Glutamatergic neuron (in vitro differentiated cells): Measurements from ENCODE around the gene DDX51. TPM values are rescaled to one million over a fixed set of nuclear protein-coding genes. Genes with fewer than 3 reads are reported as not detected.

Source experiments
- DNase-seq: peaks from one replicate; pipeline ENCODE4 v3.0.0; 2022
- H3K27ac Mint-ChIP-seq: one replicate; pipeline ENCODE4 v1.8.0; 2020; ENCODE audit warnings: mild to moderate bottlenecking, mixed read lengths, inconsistent platforms; ENCODE audit not compliant: unreplicated experiment
- H3K27me3 Mint-ChIP-seq: one replicate; pipeline ENCODE4 v1.8.0; 2020; ENCODE audit warnings: mild to moderate bottlenecking, moderate library complexity, mixed read lengths, inconsistent platforms; ENCODE audit not compliant: unreplicated experiment
- H3K36me3 Mint-ChIP-seq: one replicate; pipeline ENCODE4 v1.8.0; 2020; ENCODE audit warnings: mild to moderate bottlenecking, mixed read lengths, inconsistent platforms; ENCODE audit not compliant: unreplicated experiment
- H3K4me1 Mint-ChIP-seq: one replicate; pipeline ENCODE4 v1.8.0; 2020; ENCODE audit warnings: mild to moderate bottlenecking, low read depth, mixed read lengths, inconsistent platforms; ENCODE audit not compliant: unreplicated experiment
- H3K4me3 Mint-ChIP-seq: one replicate; pipeline ENCODE4 v1.8.0; 2020; ENCODE audit warnings: mild to moderate bottlenecking, mixed read lengths, inconsistent platforms; ENCODE audit not compliant: unreplicated experiment
- H3K9me3 Mint-ChIP-seq: one replicate; pipeline ENCODE4 v1.8.0; 2020; ENCODE audit warnings: mild to moderate bottlenecking, moderate library complexity, mixed read lengths, inconsistent platforms; ENCODE audit not compliant: unreplicated experiment
- CTCF ChIP-seq: fragments of 200-600 bp; sonication (generic); IDR thresholded peaks from one replicate; pipeline ENCODE4 v1.5.0; 2021; ENCODE audit not compliant: partially characterized antibody, unreplicated experiment
- total RNA-seq: library from RNA; stranded (reverse); fragmentation: NEBNext Ultra II Directional; extraction: Animal tissue kit (Norgen Biotek cat#: 25700); gene quantifications from one replicate; pipeline ENCODE4 v1.2.1, GENCODE V29; 2021; ENCODE audit not compliant: unreplicated experiment

DDX51 gene
- total RNA-seq, 1 donor from 2014 or later: 24.9 TPM

- no peaks in the 10 kb centered on the region for H3K36me3 Mint-ChIP-seq
These were observed 14.8 kb upstream of the DDX51 start for GRCh38 chr12:132158677-132159554.

DNA sequence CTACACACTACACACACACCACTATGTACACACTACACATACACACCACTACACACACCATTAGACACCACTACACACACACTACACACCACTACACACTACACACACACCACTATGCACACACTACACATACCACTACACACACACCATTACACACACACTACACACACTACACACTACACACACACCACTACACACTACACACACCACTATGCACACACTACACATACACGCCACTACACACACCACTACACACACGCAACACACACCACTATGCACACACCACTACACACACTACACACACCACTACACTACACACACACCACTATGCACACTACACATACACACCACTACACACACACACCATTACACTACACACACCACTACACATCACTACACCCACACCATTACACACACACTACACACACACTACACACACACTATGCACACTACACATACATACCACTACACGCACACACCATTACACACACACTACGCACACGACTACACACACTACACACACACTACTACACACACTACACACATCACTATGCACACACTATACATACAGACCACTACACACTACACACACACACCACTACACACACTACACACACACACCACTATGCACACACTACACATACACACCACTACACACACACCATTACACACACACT lies 13.8 kb upstream of the DDX51 start:
- Mint-ChIP-seq H3K27ac (no peak overlapping the region), H3K36me3 (no peaks in the 10 kb centered on the region), H3K27me3 (peaks cover 2% of the 10 kb centered on the region), H3K4me3 (no peak overlapping the region), H3K9me3 (no peaks in the 10 kb centered on the region), H3K4me1 (peaks cover 7% of the 10 kb centered on the region)
- no peak for TF ChIP-seq CTCF
- no peak for DNase-seq

More at GRCh38 chr12:132158677-132159554, 14.8 kb upstream of the DDX51 start:
- Mint-ChIP-seq H3K27me3 (peaks cover 2% of the 10 kb centered on the region), H3K4me3 (no peak overlapping the region), H3K9me3 (no peaks in the 10 kb centered on the region), H3K4me1 (peaks cover 7% of the 10 kb centered on the region), H3K27ac (no peak overlapping the region)
- TF ChIP-seq CTCF: no peak
- no peak for DNase-seq

DNA sequence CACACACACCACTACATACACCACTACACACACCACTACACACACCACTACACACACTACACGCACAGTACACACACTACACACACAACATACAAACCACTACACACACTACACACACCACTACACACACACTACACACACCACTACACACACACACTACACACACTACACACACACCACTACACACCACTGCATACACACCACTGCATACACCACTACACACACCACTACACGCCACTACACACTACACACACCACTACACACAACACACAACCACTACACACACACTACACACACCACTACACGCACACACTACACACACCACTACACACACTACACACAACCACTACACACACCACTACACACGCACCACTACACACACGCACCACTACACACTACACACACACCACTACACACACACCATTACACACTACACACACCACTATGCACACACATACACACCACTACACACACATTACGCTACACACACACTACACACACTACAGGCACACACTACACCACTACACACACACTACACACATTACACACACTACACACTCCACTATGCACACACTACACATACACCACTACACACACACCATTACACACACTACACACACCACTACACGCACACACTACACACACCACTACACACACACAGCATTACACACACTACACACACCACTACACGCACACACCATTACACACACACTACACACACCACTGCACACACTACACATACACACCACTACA lies 12.6 kb upstream of the DDX51 start:
- Mint-ChIP-seq H3K27ac (no peak overlapping the region), H3K4me1 (peaks cover 7% of the 10 kb centered on the region), H3K36me3 (no peaks in the 10 kb centered on the region), H3K9me3 (no peaks in the 10 kb centered on the region), H3K4me3 (no peak overlapping the region), H3K27me3 (no peaks in the 10 kb centered on the region)
- no peak for DNase-seq
- TF ChIP-seq CTCF: no peak

DNA sequence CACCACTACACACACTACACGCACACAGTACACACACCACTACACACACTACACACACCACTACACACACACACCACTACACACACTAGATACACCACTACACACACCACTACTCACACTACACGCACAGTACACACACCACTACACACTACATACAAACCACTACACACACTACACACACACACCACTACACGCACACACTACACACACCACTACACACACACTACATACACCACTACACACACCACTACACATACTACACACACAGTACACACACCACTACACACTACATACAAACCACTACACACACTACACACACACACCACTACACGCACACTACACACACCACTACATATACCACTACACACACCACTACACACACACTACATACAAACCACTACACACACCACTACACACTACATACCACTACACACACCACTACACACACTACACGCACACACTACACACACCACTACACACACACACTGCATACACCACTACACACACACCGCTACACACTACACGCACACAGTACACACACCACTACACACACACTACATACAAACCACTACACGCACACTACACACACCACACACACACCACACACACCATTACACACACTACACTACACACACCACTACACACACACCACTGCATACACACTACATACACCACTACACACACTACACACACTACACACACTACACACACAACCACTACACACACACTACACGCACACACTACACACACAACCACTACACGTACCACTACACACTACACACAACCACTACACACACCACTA lies 11.9 kb upstream of the DDX51 start:
- no peak for DNase-seq
- no peak for TF ChIP-seq CTCF
- H3K9me3 Mint-ChIP-seq: no peaks in the 10 kb centered on the region
- no peaks in the 10 kb centered on the region for H3K36me3 Mint-ChIP-seq
- H3K4me1 Mint-ChIP-seq: peaks cover 7% of the 10 kb centered on the region
- H3K4me3 Mint-ChIP-seq: no peak overlapping the region
- H3K27ac Mint-ChIP-seq: no peak overlapping the region
- no peaks in the 10 kb centered on the region for H3K27me3 Mint-ChIP-seq
